ENCODE data around the gene SPATA21. TPM values are rescaled to one million over a fixed set of nuclear protein-coding genes. Genes with fewer than 3 reads are reported as not detected.

SPATA21 gene
- total and polyA plus RNA-seq, 2 experiments from 2014 or later: 2.6 TPM; not detected in 1

DNA sequence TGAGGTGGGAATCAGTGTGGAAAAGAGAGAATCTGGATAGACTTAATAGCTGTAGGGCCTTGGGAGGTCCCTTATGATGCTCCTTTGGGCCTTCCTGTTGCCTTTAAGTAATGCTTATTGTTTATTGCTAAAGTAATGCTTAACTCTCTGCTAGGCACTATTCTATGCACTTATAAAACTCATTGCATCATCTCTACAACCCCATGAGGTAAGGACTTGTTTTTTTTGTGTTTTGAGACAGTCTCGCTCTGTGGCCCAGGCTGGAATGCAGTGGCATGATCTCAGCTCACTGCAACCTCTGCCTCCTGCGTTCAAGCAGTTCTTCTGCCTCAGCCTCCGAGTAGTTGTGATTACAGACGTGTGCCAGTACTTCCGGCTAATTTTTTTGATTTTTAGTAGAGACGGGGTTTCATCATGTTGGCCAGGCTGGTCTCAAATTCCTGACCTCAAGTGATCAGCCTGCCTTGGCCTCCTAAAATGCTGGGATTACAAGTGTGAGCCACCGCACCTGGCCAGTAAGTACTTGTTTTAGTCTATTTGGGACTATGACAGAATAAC is 25.6 kb upstream of the SPATA21 start (continued):
- TF ChIP-seq, protein P1, sequence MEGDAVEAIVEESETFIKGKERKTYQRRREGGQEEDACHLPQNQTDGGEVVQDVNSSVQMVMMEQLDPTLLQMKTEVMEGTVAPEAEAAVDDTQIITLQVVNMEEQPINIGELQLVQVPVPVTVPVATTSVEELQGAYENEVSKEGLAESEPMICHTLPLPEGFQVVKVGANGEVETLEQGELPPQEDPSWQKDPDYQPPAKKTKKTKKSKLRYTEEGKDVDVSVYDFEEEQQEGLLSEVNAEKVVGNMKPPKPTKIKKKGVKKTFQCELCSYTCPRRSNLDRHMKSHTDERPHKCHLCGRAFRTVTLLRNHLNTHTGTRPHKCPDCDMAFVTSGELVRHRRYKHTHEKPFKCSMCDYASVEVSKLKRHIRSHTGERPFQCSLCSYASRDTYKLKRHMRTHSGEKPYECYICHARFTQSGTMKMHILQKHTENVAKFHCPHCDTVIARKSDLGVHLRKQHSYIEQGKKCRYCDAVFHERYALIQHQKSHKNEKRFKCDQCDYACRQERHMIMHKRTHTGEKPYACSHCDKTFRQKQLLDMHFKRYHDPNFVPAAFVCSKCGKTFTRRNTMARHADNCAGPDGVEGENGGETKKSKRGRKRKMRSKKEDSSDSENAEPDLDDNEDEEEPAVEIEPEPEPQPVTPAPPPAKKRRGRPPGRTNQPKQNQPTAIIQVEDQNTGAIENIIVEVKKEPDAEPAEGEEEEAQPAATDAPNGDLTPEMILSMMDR (conservative IDR thresholded peaks at IDR 0.05; ENCODE audit: low read depth in 2 of 2): no peak
- TF ChIP-seq EZH2 (IDR thresholded peaks at IDR 0.05; ENCODE audit: low read depth, unreplicated experiment) (no peak), POLR2AphosphoS5 (IDR thresholded peaks at IDR 0.05; ENCODE audit: low read depth) (no peak), EZH2phosphoT487 (IDR thresholded peaks at IDR 0.05; ENCODE audit: unreplicated experiment) (no peak), NANOG (IDR thresholded peaks at IDR 0.05; ENCODE audit: borderline replicate concordance) (no peak), STAT1 (IDR thresholded peaks at IDR 0.05; ENCODE audit: unreplicated experiment) (no peak)
- TF ChIP-seq, protein P2, sequence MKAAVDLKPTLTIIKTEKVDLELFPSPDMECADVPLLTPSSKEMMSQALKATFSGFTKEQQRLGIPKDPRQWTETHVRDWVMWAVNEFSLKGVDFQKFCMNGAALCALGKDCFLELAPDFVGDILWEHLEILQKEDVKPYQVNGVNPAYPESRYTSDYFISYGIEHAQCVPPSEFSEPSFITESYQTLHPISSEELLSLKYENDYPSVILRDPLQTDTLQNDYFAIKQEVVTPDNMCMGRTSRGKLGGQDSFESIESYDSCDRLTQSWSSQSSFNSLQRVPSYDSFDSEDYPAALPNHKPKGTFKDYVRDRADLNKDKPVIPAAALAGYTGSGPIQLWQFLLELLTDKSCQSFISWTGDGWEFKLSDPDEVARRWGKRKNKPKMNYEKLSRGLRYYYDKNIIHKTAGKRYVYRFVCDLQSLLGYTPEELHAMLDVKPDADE (IDR thresholded peaks at IDR 0.05): no peak

DNA sequence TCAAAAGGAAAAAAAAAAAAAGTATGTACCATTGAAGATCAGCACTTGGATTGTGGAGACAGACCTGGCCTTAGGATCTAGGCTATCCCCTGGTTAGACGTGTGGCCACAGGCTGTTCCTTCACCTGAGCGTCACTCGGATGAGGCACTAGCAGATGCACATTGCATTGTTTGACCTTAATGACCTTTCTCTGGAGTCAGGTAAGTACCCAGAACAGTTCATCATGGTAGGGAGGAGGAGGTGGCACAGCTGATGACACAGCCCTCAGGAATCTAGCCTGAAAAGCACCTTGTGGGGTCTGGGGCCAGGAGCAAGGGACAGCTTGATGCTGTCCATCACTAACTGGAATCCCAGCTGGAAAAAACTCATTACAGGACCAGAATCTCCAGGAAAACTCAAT is 24.5 kb upstream of the SPATA21 start:
- ATAC-seq (no peak), DNase-seq (ENCODE audit: low spot score) (no peak)
- no peak for TF ChIP-seq ZNF331 (CRISPR knock-in tag; IDR thresholded peaks at IDR 0.05; ENCODE audit: low read depth)
- TF ChIP-seq REST (IDR thresholded peaks at IDR 0.05; ENCODE audit: unreplicated experiment): no peak
- no peak for TF ChIP-seq POLR2AphosphoS5 (IDR thresholded peaks at IDR 0.05; ENCODE audit: low read depth)
- no peak for TF ChIP-seq STAT1 (IDR thresholded peaks at IDR 0.05; ENCODE audit: unreplicated experiment)
- no peak for TF ChIP-seq EZH2phosphoT487 (IDR thresholded peaks at IDR 0.05; ENCODE audit: unreplicated experiment)
- TF ChIP-seq ZNF462 (CRISPR knock-in tag; IDR thresholded peaks at IDR 0.05): no peak
- TF ChIP-seq JUNB (IDR thresholded peaks at IDR 0.05; ENCODE audit: unreplicated experiment): no peak
- no peak for TF ChIP-seq EZH2 (IDR thresholded peaks at IDR 0.05; ENCODE audit: low read depth, unreplicated experiment)
- TF ChIP-seq CREB1 (CRISPR knock-in tag; IDR thresholded peaks at IDR 0.05; ENCODE audit: low read depth): no peak

More for the DNA sequence above, 24.5 kb upstream of the SPATA21 start:
- Histone ChIP-seq H3K4me2 (no peak overlapping the region), H2AFZ (no peak overlapping the region), H3K27me3 (ENCODE audit: insufficient read depth) (no peaks in the 10 kb centered on the region), H3K4me3 (no peak overlapping the region), H3K9me2 (ENCODE audit: insufficient read depth) (no peaks in the 10 kb centered on the region), H3K4me1 (ENCODE audit: insufficient read depth) (no peaks in the 10 kb centered on the region), H4K20me1 (replicated peaks; ENCODE audit: insufficient read depth) (no peaks in the 10 kb centered on the region; the same call in 1 of the 2 replicates), H3K27ac (ENCODE audit: low read depth) (peak overlapping the region; percentile 9; the same call in 1 of the 2 replicates), H3F3A (replicated peaks; ENCODE audit: low read depth) (no peaks in the 10 kb centered on the region), H3K36me3 (ENCODE audit: insufficient read depth) (peaks cover 15% of the 10 kb centered on the region), H3K79me2 (replicated peaks; ENCODE audit: insufficient read depth) (no peaks in the 10 kb centered on the region)
- Mint-ChIP-seq H3K4me3 (no peak overlapping the region), H3K36me3 (ENCODE audit: low read depth) (peaks cover 39% of the 10 kb centered on the region), H3K4me1 (peaks cover 4% of the 10 kb centered on the region; the same call in 1 of the 3 replicates), H3K27me3 (ENCODE audit: insufficient read depth, low read depth, poor library complexity) (peaks cover 2% of the 10 kb centered on the region), H3K27ac (no peak overlapping the region), H3K9me3 (no peaks in the 10 kb centered on the region)
